HepG2 (cell line): ENCODE measurements around the gene TUT4. TPM values are rescaled to one million over a fixed set of nuclear protein-coding genes. Genes with fewer than 3 reads are reported as not detected.

Source experiments
- AHDC1 ChIP-seq: sonication (generic); formaldehyde crosslinking; IDR thresholded peaks from 2 replicates; pipeline ENCODE4 v1.5.1; 2020; ENCODE audit warnings: mild to moderate bottlenecking, missing genetic modification reagents, borderline replicate concordance
- ARHGAP35 ChIP-seq: sonication (generic); formaldehyde crosslinking; IDR thresholded peaks from 2 replicates; pipeline ENCODE4 v1.9.0; 2022; ENCODE audit warnings: mild to moderate bottlenecking, inconsistent platforms, moderate library complexity, missing genetic modification reagents, borderline replicate concordance
- CEBPG ChIP-seq: IDR thresholded peaks from 2 replicates; pipeline ENCODE4 v1.6.1; 2016
- HNRNPUL1 ChIP-seq: fragments of 200-400 bp; formaldehyde crosslinking; IDR thresholded peaks from 2 replicates; pipeline ENCODE4 v1.6.1; 2017; ENCODE audit warnings: low read depth, mild to moderate bottlenecking, low read length, moderate library complexity
- MYNN ChIP-seq: sonication (generic); formaldehyde crosslinking; IDR thresholded peaks from 2 replicates; pipeline ENCODE4 v1.4.0; 2020; ENCODE audit warnings: mild to moderate bottlenecking, low read depth, missing genetic modification reagents
- MZF1 ChIP-seq: sonication (generic); formaldehyde crosslinking; IDR thresholded peaks from 2 replicates; pipeline ENCODE4 v1.8.1; 2023; ENCODE audit warnings: mild to moderate bottlenecking, missing genetic modification reagents, borderline replicate concordance
- NFIC ChIP-seq: IDR thresholded peaks from 2 replicates; pipeline ENCODE4 v1.6.1; 2012; ENCODE audit warnings: mild to moderate bottlenecking, low read length, inconsistent platforms
- PRPF4 ChIP-seq: fragments of 200-400 bp; formaldehyde crosslinking; IDR thresholded peaks from 2 replicates; pipeline ENCODE4 v1.6.1; 2016; ENCODE audit warnings: low read length, low read depth; ENCODE audit not compliant: poor library complexity, severe bottlenecking
- RXRB ChIP-seq: IDR thresholded peaks from 2 replicates; pipeline ENCODE4 v1.6.1; 2016; ENCODE audit warnings: borderline replicate concordance, missing genetic modification reagents, missing compliant biosample characterization
- YEATS2 ChIP-seq: sonication (generic); formaldehyde crosslinking; IDR thresholded peaks from 2 replicates; pipeline ENCODE4 v1.4.0; 2020; ENCODE audit warnings: missing genetic modification reagents, borderline replicate concordance
- ZHX2 ChIP-seq, 2 experiments: sonication (generic) in 1 of 2; formaldehyde crosslinking in 1 of 2; IDR thresholded peaks; 2 replicates each; pipeline versions ENCODE4 v1.6.1 to v1.9.0; 2014 to 2022; ENCODE audit warnings: antibody characterized with exemption in 1 of 2, borderline replicate concordance in 1 of 2, inconsistent platforms in 1 of 2, low read depth in 1 of 2, missing genetic modification reagents in 1 of 2
- ZMAT5 ChIP-seq: sonication (generic); formaldehyde crosslinking; IDR thresholded peaks from 2 replicates; pipeline ENCODE4 v1.5.0; 2020; ENCODE audit warnings: mild to moderate bottlenecking, low read depth, missing genetic modification reagents, borderline replicate concordance
- ZNF24 ChIP-seq: fragments of 450-650 bp; IDR thresholded peaks from 2 replicates; pipeline ENCODE4 v1.6.1; 2017; ENCODE audit warnings: antibody characterized with exemption, mild to moderate bottlenecking
- polyA plus RNA-seq, 8 experiments: library from polyadenylated mRNA; depleted of rRNA in 3 of 8; stranded (reverse) in 7 of 8; unstranded in 1 of 8; fragments of >200 nt; fragmentation: Illumina TruSeq in 4 of 8; extraction: Trizol in 4 of 8; gene quantifications; 2 replicates each; pipeline versions ENCODE4 v1.2.1 to v1.2.3, GENCODE V29; 2011 to 2016; ENCODE audit warnings: low read depth in 4 of 8, missing spikeins in 1 of 8, mixed read lengths in 1 of 8; ENCODE audit not compliant: insufficient read depth in 1 of 8
- total RNA-seq, 5 experiments: library from RNA; depleted of rRNA; stranded (reverse); fragments of >200 nt; fragmentation: Illumina TruSeq; extraction: Trizol; gene quantifications; 2 replicates each; pipeline ENCODE4 v1.2.3, GENCODE V29; 2016; ENCODE audit warnings: low read depth in 1 of 5
- TF ChIP-seq, protein P1 (sequence below): IDR thresholded peaks from 2 replicates; pipeline ENCODE4 v1.6.1; 2018; ENCODE audit warnings: missing genetic modification reagents, mild to moderate bottlenecking, missing compliant biosample characterization

The TUT4 gene
- total and polyA plus RNA-seq, 2 of the 13 experiments (the other 11 are each of a cell fraction or from before 2014, with no cell fraction given) = 44.7 to 53.5 TPM

DNA sequence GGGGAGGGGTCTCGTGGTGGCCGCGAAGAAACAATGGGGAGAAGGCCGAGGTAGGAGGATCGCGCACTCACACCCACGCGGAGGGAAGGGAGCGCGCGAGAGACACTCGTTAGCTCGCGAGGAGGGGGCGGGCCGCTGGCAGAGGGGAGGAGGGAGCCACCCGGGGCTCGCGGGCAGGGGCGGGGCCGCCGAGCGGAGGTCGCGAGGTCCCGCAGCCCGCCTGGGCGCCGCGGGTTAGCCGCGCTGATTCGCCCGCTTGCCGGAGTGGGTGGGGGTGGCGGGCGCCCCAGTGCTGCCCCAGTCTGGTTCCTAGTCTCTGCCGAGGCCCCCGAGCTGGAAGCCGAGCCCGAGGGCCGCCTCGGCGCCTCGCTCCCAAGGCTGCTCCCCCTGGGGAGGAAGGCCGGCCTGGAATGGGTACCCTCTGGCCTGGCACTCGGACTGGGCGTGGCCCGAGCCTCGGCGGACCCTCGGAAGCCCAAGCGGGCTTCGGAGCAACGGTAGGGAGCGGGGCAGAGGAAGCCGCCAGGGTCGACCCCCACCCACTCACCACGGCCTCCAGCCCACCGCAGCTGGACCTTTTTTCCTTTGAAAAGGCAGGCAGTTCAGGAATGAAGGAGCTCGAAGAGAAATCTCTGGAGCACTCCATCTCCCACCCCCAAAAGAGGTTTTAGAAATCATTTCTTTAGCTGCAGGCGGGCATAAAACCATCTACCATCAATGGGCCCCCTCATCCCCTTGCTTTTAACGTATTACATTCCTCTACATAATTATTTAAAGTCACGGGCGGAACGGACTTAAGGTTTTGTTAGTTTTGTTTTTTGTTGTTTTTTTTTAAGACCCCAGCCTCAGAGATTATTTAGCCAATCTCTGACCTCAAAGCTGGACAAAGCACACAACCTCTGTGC lies 722 bp upstream of the TUT4 start (continued):
- TF ChIP-seq, protein P1, sequence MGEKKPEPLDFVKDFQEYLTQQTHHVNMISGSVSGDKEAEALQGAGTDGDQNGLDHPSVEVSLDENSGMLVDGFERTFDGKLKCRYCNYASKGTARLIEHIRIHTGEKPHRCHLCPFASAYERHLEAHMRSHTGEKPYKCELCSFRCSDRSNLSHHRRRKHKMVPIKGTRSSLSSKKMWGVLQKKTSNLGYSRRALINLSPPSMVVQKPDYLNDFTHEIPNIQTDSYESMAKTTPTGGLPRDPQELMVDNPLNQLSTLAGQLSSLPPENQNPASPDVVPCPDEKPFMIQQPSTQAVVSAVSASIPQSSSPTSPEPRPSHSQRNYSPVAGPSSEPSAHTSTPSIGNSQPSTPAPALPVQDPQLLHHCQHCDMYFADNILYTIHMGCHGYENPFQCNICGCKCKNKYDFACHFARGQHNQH (CRISPR knock-in tag) = peak; percentile 57; the same call in 1 of the 2 replicates
- TF ChIP-seq CEBPG (CRISPR knock-in tag) = no peak
- TF ChIP-seq ARHGAP35 = peak; percentile 77; the same call in 1 of the 2 replicates
- no peak for TF ChIP-seq NFIC
- TF ChIP-seq HNRNPUL1 = no peak
- no peak for TF ChIP-seq YEATS2 (CRISPR knock-in tag)
- no peak for TF ChIP-seq AHDC1 (CRISPR knock-in tag)
- no peak for TF ChIP-seq PRPF4
- no peak for TF ChIP-seq ZMAT5
- TF ChIP-seq MYNN = no peak
- TF ChIP-seq ZNF24 = no peak
- no peak for TF ChIP-seq ZHX2 (IDR thresholded peaks at IDR 0.05; ENCODE audit: low read depth)
- 0 out of 2 replicates have a peak, but pooled peaks have one; percentile 40 for TF ChIP-seq ZHX2 (CRISPR knock-in tag; IDR thresholded peaks at IDR 0.05; ENCODE audit: borderline replicate concordance)
- no peak for TF ChIP-seq MZF1 (CRISPR knock-in tag)
- TF ChIP-seq RXRB (CRISPR knock-in tag) = 0 out of 2 replicates have a peak, but pooled peaks have one; percentile 13
